GM13976 (cell line): ENCODE results near the gene ZNF283.
"Not testable (repeated sequence)": the region's sequence is repeated elsewhere in the genome, so short reads cannot be mapped to it uniquely, and the experiment has no call there.

Source experiments
- DNase-seq: peaks from one replicate; pipeline ENCODE4 v3.0.0; 2012; ENCODE audit warnings: low spot score
- CTCF ChIP-seq: IDR thresholded peaks from 2 replicates; pipeline ENCODE4 v1.5.1; 2012; ENCODE audit warnings: borderline replicate concordance, mild to moderate bottlenecking; ENCODE audit not compliant: insufficient read depth; ENCODE audit errors: extremely low read depth, missing control alignments, control extremely low read depth
- in situ Hi-C: fragments of 300-500 bp; cut with MboI; formaldehyde crosslinking; loops from one replicate; pipeline ENCODE4 v1.12.0; 2022; ENCODE audit warnings: low sequenced_read_pairs, mixed read lengths, inconsistent platforms; ENCODE audit not compliant: unreplicated experiment

Gene ZNF283

GRCh38 chr19:43848821-43849220 is 21.7 kb downstream of the ZNF283 start:
- in situ Hi-C loops, result no loop called here
- no peak for TF ChIP-seq CTCF

GRCh38 chr19:43858174-43858573 is 31.1 kb downstream of the ZNF283 start:
- in situ Hi-C loops, result no loop called here
- TF ChIP-seq CTCF, result no peak
- DNase-seq, result no peak

More at GRCh38 chr19:43848821-43849220, 21.7 kb downstream of the ZNF283 start:
- no peak for DNase-seq

- in situ Hi-C loops, DNase-seq: not testable (repeated sequence)
These were observed 39.8 kb downstream of the ZNF283 start for GRCh38 chr19:43866923-43867322.

GRCh38 chr19:43872547-43873336 is 45.6 kb downstream of the ZNF283 start:
- no peak for TF ChIP-seq CTCF
- in situ Hi-C loops, result no loop called here
- no peak for DNase-seq

GRCh38 chr19:43880483-43880882 is 53.4 kb downstream of the ZNF283 start:
- no peak for TF ChIP-seq CTCF
- no peak for DNase-seq

GRCh38 chr19:43883864-43884263 is 56.7 kb downstream of the ZNF283 start, which contains the start of gene ZNF404:
TSS of gene ZNF404 (minus strand) at chr19:43883964.
- in situ Hi-C loops, result no loop called here
- TF ChIP-seq CTCF, result no peak
- DNase-seq, result no peak

More at GRCh38 chr19:43880483-43880882, 53.4 kb downstream of the ZNF283 start:
- in situ Hi-C loops, result no loop called here

GRCh38 chr19:43895727-43896308 is 68.7 kb downstream of the ZNF283 start:
- DNase-seq, result no peak
- in situ Hi-C loops, result no loop called here
- TF ChIP-seq CTCF, result no peak
